HepG2 (cell line): ENCODE results near the gene PHKG1. TPM values are rescaled to one million over a fixed set of nuclear protein-coding genes. Genes with fewer than 3 reads are reported as not detected.
A peak's percentile ranks its signal among the peaks of the same experiment; 100 is the strongest.

Experiments used
- ATF1 ChIP-seq: IDR thresholded peaks from 2 replicates; pipeline ENCODE4 v1.6.1; 2016; ENCODE audit warnings: mild to moderate bottlenecking, control low read depth
- FOSL2 ChIP-seq: sonication (generic); formaldehyde crosslinking; IDR thresholded peaks from 2 replicates; pipeline ENCODE4 v1.4.0; 2020; ENCODE audit warnings: missing genetic modification reagents
- FOXA3 ChIP-seq: IDR thresholded peaks from 2 replicates; pipeline ENCODE4 v1.6.1; 2016; ENCODE audit warnings: missing genetic modification reagents, missing compliant biosample characterization
- HMGA1 ChIP-seq: sonication (generic); formaldehyde crosslinking; conservative IDR thresholded peaks from 2 replicates; pipeline ENCODE4 v1.4.0; 2020; ENCODE audit warnings: missing genetic modification reagents
- KAT2B ChIP-seq: fragments of 150-350 bp; IDR thresholded peaks from 2 replicates; pipeline ENCODE4 v1.6.1; 2014; ENCODE audit warnings: low read depth, low read length, borderline replicate concordance
- KDM1A ChIP-seq: IDR thresholded peaks from 2 replicates; pipeline ENCODE4 v1.6.1; 2016; ENCODE audit warnings: missing compliant biosample characterization
- KDM5B ChIP-seq: sonication (generic); formaldehyde crosslinking; IDR thresholded peaks from 2 replicates; pipeline ENCODE4 v1.4.0; 2020; ENCODE audit warnings: missing genetic modification reagents, mild to moderate bottlenecking, borderline replicate concordance
- NCOA2 ChIP-seq: sonication (generic); formaldehyde crosslinking; IDR thresholded peaks from 2 replicates; pipeline ENCODE4 v1.8.0; 2022; ENCODE audit warnings: inconsistent platforms
- NR2C2 ChIP-seq: sonication (generic); formaldehyde crosslinking; IDR thresholded peaks from 2 replicates; pipeline ENCODE4 v1.4.0; 2020; ENCODE audit warnings: missing genetic modification reagents, mild to moderate bottlenecking, moderate library complexity, borderline replicate concordance
- POLR2AphosphoS5 ChIP-seq: IDR thresholded peaks from 2 replicates; pipeline ENCODE4 v1.6.1; 2012; ENCODE audit warnings: low read depth, low read length
- SKI ChIP-seq: fragments of 450-650 bp; IDR thresholded peaks from one replicate; pipeline ENCODE4 v1.6.1; 2018; ENCODE audit warnings: mild to moderate bottlenecking; ENCODE audit not compliant: partially characterized antibody
- SRSF1 ChIP-seq: fragments of 200-400 bp; formaldehyde crosslinking; optimal IDR thresholded peaks from 2 replicates; pipeline ENCODE3; 2017; ENCODE audit warnings: mild to moderate bottlenecking, low read depth, low read length, moderate library complexity
- XRCC5 ChIP-seq: fragments of 200-400 bp; formaldehyde crosslinking; optimal IDR thresholded peaks from 2 replicates; pipeline ENCODE3; 2017; ENCODE audit warnings: mild to moderate bottlenecking, low read length
- YEATS4 ChIP-seq: sonication (generic); formaldehyde crosslinking; IDR thresholded peaks from 2 replicates; pipeline ENCODE4 v1.4.0; 2020; ENCODE audit warnings: missing genetic modification reagents, borderline replicate concordance
- ZBTB42 ChIP-seq: sonication (generic); formaldehyde crosslinking; IDR thresholded peaks from 2 replicates; pipeline ENCODE4 v1.5.0; 2020; ENCODE audit warnings: mild to moderate bottlenecking, missing genetic modification reagents
- ZFP90 ChIP-seq: sonication (generic); formaldehyde crosslinking; IDR thresholded peaks from 2 replicates; pipeline ENCODE4 v1.8.0; 2022; ENCODE audit warnings: missing genetic modification reagents, mild to moderate bottlenecking, inconsistent platforms, borderline replicate concordance
- ZNF207 ChIP-seq: fragments of 450-650 bp; IDR thresholded peaks from 2 replicates; pipeline ENCODE4 v1.6.1; 2016; ENCODE audit warnings: antibody characterized with exemption, borderline replicate concordance
- ZNF24 ChIP-seq: fragments of 450-650 bp; IDR thresholded peaks from 2 replicates; pipeline ENCODE4 v1.6.1; 2017; ENCODE audit warnings: antibody characterized with exemption, mild to moderate bottlenecking
- ZNF354B ChIP-seq: sonication (generic); formaldehyde crosslinking; IDR thresholded peaks from 2 replicates; pipeline ENCODE4 v1.8.0; 2022; ENCODE audit warnings: mild to moderate bottlenecking, missing genetic modification reagents
- ZNF709 ChIP-seq: sonication (generic); formaldehyde crosslinking; IDR thresholded peaks from 2 replicates; pipeline ENCODE4 v1.5.0; 2020; ENCODE audit warnings: mild to moderate bottlenecking, missing genetic modification reagents
- ZNF768 ChIP-seq: sonication (generic); formaldehyde crosslinking; IDR thresholded peaks from 2 replicates; pipeline ENCODE4 v1.4.0; 2020; ENCODE audit warnings: missing genetic modification reagents
- polyA plus RNA-seq, 8 experiments: library from polyadenylated mRNA; depleted of rRNA in 3 of 8; stranded (reverse) in 7 of 8; unstranded in 1 of 8; fragments of >200 nt; fragmentation: Illumina TruSeq in 4 of 8; extraction: Trizol in 4 of 8; gene quantifications; 2 replicates each; pipeline versions ENCODE4 v1.2.1 to v1.2.3, GENCODE V29; 2011 to 2016; ENCODE audit warnings: low read depth in 4 of 8, missing spikeins in 1 of 8, mixed read lengths in 1 of 8; ENCODE audit not compliant: insufficient read depth in 1 of 8
- total RNA-seq, 5 experiments: library from RNA; depleted of rRNA; stranded (reverse); fragments of >200 nt; fragmentation: Illumina TruSeq; extraction: Trizol; gene quantifications; 2 replicates each; pipeline ENCODE4 v1.2.3, GENCODE V29; 2016; ENCODE audit warnings: low read depth in 1 of 5
- TF ChIP-seq, protein P1 (sequence below): sonication (generic); formaldehyde crosslinking; IDR thresholded peaks from 2 replicates; pipeline ENCODE4 v1.5.0; 2020; ENCODE audit warnings: missing genetic modification reagents
- TF ChIP-seq, protein P2 (sequence below): sonication (generic); formaldehyde crosslinking; IDR thresholded peaks from 2 replicates; pipeline ENCODE4 v1.8.0; 2022; ENCODE audit warnings: missing genetic modification reagents, low read depth, mild to moderate bottlenecking, borderline replicate concordance
- TF ChIP-seq, protein P3 (sequence below): sonication (generic); formaldehyde crosslinking; IDR thresholded peaks from 2 replicates; pipeline ENCODE4 v1.5.0; 2020; ENCODE audit warnings: mild to moderate bottlenecking, missing genetic modification reagents
- TF ChIP-seq, protein P4 (sequence below): sonication (generic); formaldehyde crosslinking; IDR thresholded peaks from 2 replicates; pipeline ENCODE4 v1.4.0; 2020; ENCODE audit warnings: missing genetic modification reagents
- TF ChIP-seq, protein P5 (sequence below): sonication (generic); formaldehyde crosslinking; IDR thresholded peaks from 2 replicates; pipeline ENCODE4 v1.4.0; 2020; ENCODE audit warnings: mild to moderate bottlenecking, missing genetic modification reagents, borderline replicate concordance

The PHKG1 gene
- total and polyA plus RNA-seq, 2 of the 13 experiments (the other 11 are each of a cell fraction or from before 2014, with no cell fraction given): 0.44 to 0.71 TPM

DNA sequence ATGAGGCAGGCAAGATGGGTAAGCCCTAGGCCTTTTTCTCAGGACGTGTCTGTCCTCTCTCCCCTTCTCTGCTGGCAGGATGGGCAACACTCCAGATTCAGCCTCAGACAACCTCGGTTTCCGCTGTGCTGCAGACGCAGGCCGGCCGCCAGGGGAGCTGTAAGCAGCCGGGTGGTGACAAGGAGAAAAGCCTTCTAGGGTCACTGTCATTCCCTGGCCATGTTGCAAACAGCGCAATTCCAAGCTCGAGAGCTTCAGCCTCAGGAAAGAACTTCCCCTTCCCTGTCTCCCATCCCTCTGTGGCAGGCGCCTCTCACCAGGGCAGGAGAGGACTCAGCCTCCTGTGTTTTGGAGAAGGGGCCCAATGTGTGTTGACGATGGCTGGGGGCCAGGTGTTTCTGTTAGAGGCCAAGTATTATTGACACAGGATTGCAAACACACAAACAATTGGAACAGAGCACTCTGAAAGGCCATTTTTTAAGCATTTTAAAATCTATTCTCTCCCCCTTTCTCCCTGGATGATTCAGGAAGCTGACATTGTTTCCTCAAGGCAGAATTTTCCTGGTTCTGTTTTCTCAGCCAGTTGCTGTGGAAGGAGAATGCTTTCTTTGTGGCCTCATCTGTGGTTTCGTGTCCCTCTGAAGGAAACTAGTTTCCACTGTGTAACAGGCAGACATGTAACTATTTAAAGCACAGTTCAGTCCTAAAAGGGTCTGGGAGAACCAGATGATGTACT, 13.1 kb downstream of the PHKG1 start (continued):
- TF ChIP-seq KDM5B (CRISPR knock-in tag) (no peak; the same call in 1 of the 2 replicates), KDM1A (CRISPR knock-in tag) (no peak), YEATS4 (no peak), POLR2AphosphoS5 (no peak), ZNF207 (no peak), ZBTB42 (CRISPR knock-in tag) (no peak), ZFP90 (CRISPR knock-in tag) (no peak), ATF1 (CRISPR knock-in tag) (no peak), HMGA1 (CRISPR knock-in tag) (no peak), XRCC5 (peak; percentile 95), KAT2B (no peak), NR2C2 (CRISPR knock-in tag) (peak; percentile 48; the same call in 1 of the 2 replicates), FOXA3 (CRISPR knock-in tag) (peak; percentile 60), FOSL2 (CRISPR knock-in tag) (0 out of 2 replicates have a peak, but pooled peaks have one; percentile 14), ZNF768 (CRISPR knock-in tag) (peak; percentile 48; the same call in 1 of the 2 replicates), ZNF24 (no peak), SRSF1 (no peak), ZNF354B (CRISPR knock-in tag) (no peak), ZNF709 (no peak), SKI (no peak), NCOA2 (CRISPR knock-in tag) (no peak)
- TF ChIP-seq, protein P1, sequence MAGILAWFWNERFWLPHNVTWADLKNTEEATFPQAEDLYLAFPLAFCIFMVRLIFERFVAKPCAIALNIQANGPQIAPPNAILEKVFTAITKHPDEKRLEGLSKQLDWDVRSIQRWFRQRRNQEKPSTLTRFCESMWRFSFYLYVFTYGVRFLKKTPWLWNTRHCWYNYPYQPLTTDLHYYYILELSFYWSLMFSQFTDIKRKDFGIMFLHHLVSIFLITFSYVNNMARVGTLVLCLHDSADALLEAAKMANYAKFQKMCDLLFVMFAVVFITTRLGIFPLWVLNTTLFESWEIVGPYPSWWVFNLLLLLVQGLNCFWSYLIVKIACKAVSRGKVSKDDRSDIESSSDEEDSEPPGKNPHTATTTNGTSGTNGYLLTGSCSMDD (CRISPR knock-in tag): no peak
- TF ChIP-seq, protein P2, sequence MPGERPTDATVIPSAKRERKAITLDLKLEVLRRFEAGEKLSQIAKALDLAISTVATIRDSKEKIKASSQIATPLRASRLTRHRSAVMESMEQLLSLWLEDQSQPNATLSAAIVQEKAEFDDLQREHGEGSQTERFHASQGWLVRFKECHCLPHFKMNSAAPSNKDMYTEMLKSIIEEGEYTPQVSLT: no peak
- TF ChIP-seq, protein P3, sequence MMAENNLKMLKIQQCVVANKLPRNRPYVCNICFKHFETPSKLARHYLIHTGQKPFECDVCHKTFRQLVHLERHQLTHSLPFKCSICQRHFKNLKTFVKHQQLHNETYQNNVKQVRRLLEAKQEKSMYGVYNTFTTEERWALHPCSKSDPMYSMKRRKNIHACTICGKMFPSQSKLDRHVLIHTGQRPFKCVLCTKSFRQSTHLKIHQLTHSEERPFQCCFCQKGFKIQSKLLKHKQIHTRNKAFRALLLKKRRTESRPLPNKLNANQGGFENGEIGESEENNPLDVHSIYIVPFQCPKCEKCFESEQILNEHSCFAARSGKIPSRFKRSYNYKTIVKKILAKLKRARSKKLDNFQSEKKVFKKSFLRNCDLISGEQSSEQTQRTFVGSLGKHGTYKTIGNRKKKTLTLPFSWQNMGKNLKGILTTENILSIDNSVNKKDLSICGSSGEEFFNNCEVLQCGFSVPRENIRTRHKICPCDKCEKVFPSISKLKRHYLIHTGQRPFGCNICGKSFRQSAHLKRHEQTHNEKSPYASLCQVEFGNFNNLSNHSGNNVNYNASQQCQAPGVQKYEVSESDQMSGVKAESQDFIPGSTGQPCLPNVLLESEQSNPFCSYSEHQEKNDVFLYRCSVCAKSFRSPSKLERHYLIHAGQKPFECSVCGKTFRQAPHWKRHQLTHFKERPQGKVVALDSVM (CRISPR knock-in tag): no peak
- TF ChIP-seq, protein P4, sequence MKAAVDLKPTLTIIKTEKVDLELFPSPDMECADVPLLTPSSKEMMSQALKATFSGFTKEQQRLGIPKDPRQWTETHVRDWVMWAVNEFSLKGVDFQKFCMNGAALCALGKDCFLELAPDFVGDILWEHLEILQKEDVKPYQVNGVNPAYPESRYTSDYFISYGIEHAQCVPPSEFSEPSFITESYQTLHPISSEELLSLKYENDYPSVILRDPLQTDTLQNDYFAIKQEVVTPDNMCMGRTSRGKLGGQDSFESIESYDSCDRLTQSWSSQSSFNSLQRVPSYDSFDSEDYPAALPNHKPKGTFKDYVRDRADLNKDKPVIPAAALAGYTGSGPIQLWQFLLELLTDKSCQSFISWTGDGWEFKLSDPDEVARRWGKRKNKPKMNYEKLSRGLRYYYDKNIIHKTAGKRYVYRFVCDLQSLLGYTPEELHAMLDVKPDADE (CRISPR knock-in tag): no peak
- TF ChIP-seq, protein P5, sequence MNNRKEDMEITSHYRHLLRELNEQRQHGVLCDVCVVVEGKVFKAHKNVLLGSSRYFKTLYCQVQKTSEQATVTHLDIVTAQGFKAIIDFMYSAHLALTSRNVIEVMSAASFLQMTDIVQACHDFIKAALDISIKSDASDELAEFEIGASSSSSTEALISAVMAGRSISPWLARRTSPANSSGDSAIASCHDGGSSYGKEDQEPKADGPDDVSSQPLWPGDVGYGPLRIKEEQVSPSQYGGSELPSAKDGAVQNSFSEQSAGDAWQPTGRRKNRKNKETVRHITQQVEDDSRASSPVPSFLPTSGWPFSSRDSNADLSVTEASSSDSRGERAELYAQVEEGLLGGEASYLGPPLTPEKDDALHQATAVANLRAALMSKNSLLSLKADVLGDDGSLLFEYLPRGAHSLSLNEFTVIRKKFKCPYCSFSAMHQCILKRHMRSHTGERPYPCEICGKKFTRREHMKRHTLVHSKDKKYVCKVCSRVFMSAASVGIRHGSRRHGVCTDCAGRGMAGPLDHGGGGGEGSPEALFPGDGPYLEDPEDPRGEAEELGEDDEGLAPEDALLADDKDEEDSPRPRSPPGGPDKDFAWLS: no peak
